KOPT-K1 (cell line): Measurements from ENCODE around the gene IFI6.
"Not testable (repeated sequence)": the region's sequence is repeated elsewhere in the genome, so short reads cannot be mapped to it uniquely, and the experiment has no call there.

Source experiments
- H3K27ac ChIP-seq: fragments of 200-600 bp; sonication (generic); 2 replicates; pipeline ENCODE4 v1.5.1; 2016; ENCODE audit warnings: antibody characterized with exemption, mild to moderate bottlenecking, low read depth, low read length; ENCODE audit not compliant: poor library complexity, severe bottlenecking
- H3K36me3 ChIP-seq: fragments of 200-600 bp; sonication (generic); 2 replicates; pipeline ENCODE4 v1.5.1; 2017; ENCODE audit warnings: antibody characterized with exemption, mild to moderate bottlenecking, low read length, moderate library complexity; ENCODE audit not compliant: insufficient read depth
- H3K9me3 ChIP-seq: fragments of 200-600 bp; sonication (generic); 2 replicates; pipeline ENCODE4 v1.5.1; 2017; ENCODE audit warnings: antibody characterized with exemption, low read length, mild to moderate bottlenecking; ENCODE audit not compliant: insufficient read depth, poor library complexity, severe bottlenecking

The IFI6 gene

GRCh38 chr1:27684176-27684575 is 12.2 kb upstream of the IFI6 start:
- no peak overlapping the region for H3K27ac ChIP-seq
- H3K36me3 ChIP-seq, result no peaks in the 10 kb centered on the region
- peaks cover 32% of the 10 kb centered on the region for H3K9me3 ChIP-seq

- peaks cover 32% of the 10 kb centered on the region for H3K9me3 ChIP-seq
- no peaks in the 10 kb centered on the region for H3K36me3 ChIP-seq
- H3K27ac ChIP-seq, result no peak overlapping the region
Measured at GRCh38 chr1:27682351-27682944, 10.5 kb upstream of the IFI6 start.

- H3K36me3 ChIP-seq, result not testable (repeated sequence)
Measured at GRCh38 chr1:27681580-27681979, 9.6 kb upstream of the IFI6 start.

GRCh38 chr1:27680225-27680791 is 8.3 kb upstream of the IFI6 start:
- not testable (repeated sequence) for H3K27ac ChIP-seq
- H3K9me3 ChIP-seq, result peaks cover 32% of the 10 kb centered on the region

More at GRCh38 chr1:27681580-27681979, 9.6 kb upstream of the IFI6 start:
- not testable (repeated sequence) for H3K27ac ChIP-seq
- peaks cover 32% of the 10 kb centered on the region for H3K9me3 ChIP-seq

GRCh38 chr1:27678747-27679146 is 6.8 kb upstream of the IFI6 start:
- Histone ChIP-seq H3K36me3 (no peaks in the 10 kb centered on the region), H3K9me3 (peaks cover 32% of the 10 kb centered on the region), H3K27ac (no peak overlapping the region)

More at GRCh38 chr1:27680225-27680791, 8.3 kb upstream of the IFI6 start:
- H3K36me3 ChIP-seq, result not testable (repeated sequence)

- Histone ChIP-seq H3K9me3 (peaks cover 22% of the 10 kb centered on the region), H3K27ac (no peak overlapping the region), H3K36me3 (no peaks in the 10 kb centered on the region)
Measured at GRCh38 chr1:27676410-27676809, 4.4 kb upstream of the IFI6 start.

- peak overlapping the region; percentile 74 for H3K27ac ChIP-seq
- no peaks in the 10 kb centered on the region for H3K36me3 ChIP-seq
- no peaks in the 10 kb centered on the region for H3K9me3 ChIP-seq
Measured at GRCh38 chr1:27672750-27673112, 739 bp upstream of the IFI6 start.

- H3K9me3 ChIP-seq, result no peaks in the 10 kb centered on the region
- H3K36me3 ChIP-seq, result peaks cover 21% of the 10 kb centered on the region; the same call in 1 of the 2 replicates
- H3K27ac ChIP-seq, result no peak overlapping the region
Measured at GRCh38 chr1:27669876-27670275, 2.1 kb downstream of the IFI6 start.

GRCh38 chr1:27668808-27669723 is 2.9 kb downstream of the IFI6 start:
- Histone ChIP-seq H3K27ac (peak overlapping the region; percentile 25), H3K36me3 (peaks cover 21% of the 10 kb centered on the region; the same call in 1 of the 2 replicates), H3K9me3 (no peaks in the 10 kb centered on the region)

- Histone ChIP-seq H3K27ac (no peak overlapping the region), H3K9me3 (no peaks in the 10 kb centered on the region), H3K36me3 (peaks cover 21% of the 10 kb centered on the region; the same call in 1 of the 2 replicates)
Measured at GRCh38 chr1:27668121-27668807, 3.7 kb downstream of the IFI6 start.

- no peak overlapping the region for H3K27ac ChIP-seq
- H3K36me3 ChIP-seq, result peaks cover 21% of the 10 kb centered on the region; the same call in 1 of the 2 replicates
- H3K9me3 ChIP-seq, result no peaks in the 10 kb centered on the region
Measured at GRCh38 chr1:27666791-27667254, 5.2 kb downstream of the IFI6 start.

- Histone ChIP-seq H3K9me3 (no peaks in the 10 kb centered on the region), H3K27ac (no peak overlapping the region), H3K36me3 (peaks cover 21% of the 10 kb centered on the region; the same call in 1 of the 2 replicates)
Measured at GRCh38 chr1:27666294-27666693, 5.7 kb downstream of the IFI6 start.

- no peak overlapping the region for H3K27ac ChIP-seq
- no peaks in the 10 kb centered on the region for H3K9me3 ChIP-seq
- peaks cover 21% of the 10 kb centered on the region; the same call in 1 of the 2 replicates for H3K36me3 ChIP-seq
Measured at GRCh38 chr1:27665016-27665651, 6.9 kb downstream of the IFI6 start.

GRCh38 chr1:27664291-27664690 is 7.7 kb downstream of the IFI6 start:
- peaks cover 21% of the 10 kb centered on the region; the same call in 1 of the 2 replicates for H3K36me3 ChIP-seq
- no peaks in the 10 kb centered on the region for H3K9me3 ChIP-seq
- H3K27ac ChIP-seq, result peak overlapping the region; percentile 99
